Thyroid gland (tissue), 4 donors: Measurements from ENCODE around the gene PLD1. TPM values are rescaled to one million over a fixed set of nuclear protein-coding genes. Genes with fewer than 3 reads are reported as not detected.

ENCODE experiments used
- DNase-seq, 2 donors: peaks; one replicate each; pipeline ENCODE4 v3.0.0-alpha.2; 2019
- H3K27ac ChIP-seq, 3 donors: fragments of 200-600 bp; sonication (generic); 1 replicate in 2 of 3; 2 replicates in 1 of 3; pipeline ENCODE4 v1.5.1; 2016 to 2019; ENCODE audit warnings: mild to moderate bottlenecking in 1 of 3, moderate library complexity in 1 of 3
- H3K27me3 ChIP-seq: fragments of 200-600 bp; sonication (generic); one replicate; pipeline ENCODE4 v1.5.1; 2019
- H3K36me3 ChIP-seq, 2 donors: fragments of 200-600 bp; sonication (generic); one replicate each; pipeline ENCODE4 v1.5.1; 2016 to 2019
- H3K4me1 ChIP-seq, 2 donors: fragments of 200-600 bp; sonication (generic); one replicate each; pipeline ENCODE4 v1.5.1; 2017 to 2019
- H3K4me3 ChIP-seq, 3 donors: fragments of 200-600 bp; sonication (generic); replicated peaks in 1 of 3; 1 replicate in 2 of 3; 2 replicates in 1 of 3; pipeline ENCODE4 v1.5.1; 2016; ENCODE audit warnings: mild to moderate bottlenecking in 1 of 3
- H3K9me3 ChIP-seq: fragments of 200-600 bp; sonication (generic); one replicate; pipeline ENCODE4 v1.5.1; 2017
- CTCF ChIP-seq, 6 experiments: fragments of 200-600 bp in 3 of 6; fragments of 450-650 bp in 3 of 6; sonication (generic) in 3 of 6; IDR thresholded peaks; one replicate each; pipeline ENCODE4 v1.5.1; 2016 to 2019; ENCODE audit warnings: antibody characterized with exemption in 6 of 6, mild to moderate bottlenecking in 2 of 6, inconsistent platforms in 1 of 6, moderate library complexity in 1 of 6
- POLR2A ChIP-seq, 2 donors: fragments of 450-650 bp; IDR thresholded peaks; one replicate each; pipeline ENCODE4 v1.6.1; 2017; ENCODE audit warnings: antibody characterized with exemption in 2 of 2, mild to moderate bottlenecking in 2 of 2, moderate library complexity in 1 of 2
- WGBS, 2 donors: methylation state at CpG; one replicate each; pipeline ENCODE4 v1.1.5; 2017; 5-methylcytosine and 5-hydroxymethylcytosine counted together
- intact Hi-C: fragments of 100-400 bp; cut with DNase I; formaldehyde crosslinking; loops from one replicate; pipeline ENCODE4 v1.15.1; 2023
- total RNA-seq, 4 donors: library from RNA; depleted of rRNA; stranded (reverse); fragments of >200 nt; gene quantifications; one replicate each; pipeline ENCODE4 v1.2.3, GENCODE V29; 2016

PLD1 gene
- total RNA-seq, 4 donors from 2014 or later, result 13.0 to 21.7 (median 19.8) TPM

GRCh38 chr3:171687581-171687980 is 122.7 kb downstream of the PLD1 start:
- no peaks in the 10 kb centered on the region for H3K9me3 ChIP-seq
- H3K27me3 ChIP-seq, result no peaks in the 10 kb centered on the region
- H3K27ac ChIP-seq, result no peak overlapping the region
- no peaks in the 10 kb centered on the region for H3K36me3 ChIP-seq
- intact Hi-C loops, result no loop called here
- peaks cover 0 to 5% of the 10 kb centered on the region in 2 donors for H3K4me1 ChIP-seq
- no peak for TF ChIP-seq CTCF (IDR thresholded peaks at IDR 0.05)
- no peak for TF ChIP-seq POLR2A (IDR thresholded peaks at IDR 0.05)
- no peak for DNase-seq
- H3K4me3 ChIP-seq, result no peak overlapping the region

- H3K9me3 ChIP-seq, result no peaks in the 10 kb centered on the region
- H3K4me1 ChIP-seq, result peaks cover 0 to 5% of the 10 kb centered on the region in 2 donors
- DNase-seq, result no peak
- H3K27ac ChIP-seq, result no peak overlapping the region
- WGBS, 2 donors, result 92 to 93% methylated on average over 5 of the region's 5 CpGs
- no peaks in the 10 kb centered on the region for H3K36me3 ChIP-seq
- H3K4me3 ChIP-seq, result no peak overlapping the region
- no peak for TF ChIP-seq POLR2A (IDR thresholded peaks at IDR 0.05)
- TF ChIP-seq CTCF (IDR thresholded peaks at IDR 0.05), result no peak
- H3K27me3 ChIP-seq, result no peaks in the 10 kb centered on the region
- intact Hi-C loops, result no loop called here
These were observed 123.2 kb downstream of the PLD1 start for GRCh38 chr3:171687064-171687463.

GRCh38 chr3:171685116-171685895 is 125.0 kb downstream of the PLD1 start:
- intact Hi-C loops, result no loop called here
- TF ChIP-seq POLR2A (IDR thresholded peaks at IDR 0.05) (no peak), CTCF (IDR thresholded peaks at IDR 0.05) (no peak)
- no peak overlapping the region for H3K27ac ChIP-seq
- H3K4me1 ChIP-seq, result peaks cover 0 to 5% of the 10 kb centered on the region in 2 donors
- no peaks in the 10 kb centered on the region for H3K9me3 ChIP-seq
- no peak for DNase-seq
- no peaks in the 10 kb centered on the region for H3K36me3 ChIP-seq
- H3K27me3 ChIP-seq, result no peaks in the 10 kb centered on the region
- no peak overlapping the region for H3K4me3 ChIP-seq
- WGBS, 2 donors, result 95% methylated on average over 6 of the region's 6 CpGs

- TF ChIP-seq CTCF (IDR thresholded peaks at IDR 0.05), result no peak
- TF ChIP-seq POLR2A (IDR thresholded peaks at IDR 0.05), result no peak
- H3K36me3 ChIP-seq, result no peaks in the 10 kb centered on the region
- no peaks in the 10 kb centered on the region for H3K27me3 ChIP-seq
- peaks cover 0 to 5% of the 10 kb centered on the region in 2 donors for H3K4me1 ChIP-seq
- no peaks in the 10 kb centered on the region for H3K9me3 ChIP-seq
- DNase-seq, result no peak
- H3K4me3 ChIP-seq, result no peak overlapping the region
- 91 to 95% methylated on average over 2 of the region's 2 CpGs for WGBS, 2 donors
- intact Hi-C loops, result no loop called here
- no peak overlapping the region for H3K27ac ChIP-seq
These were observed 126.1 kb downstream of the PLD1 start for GRCh38 chr3:171684221-171684620.

GRCh38 chr3:171682743-171683142 is 127.5 kb downstream of the PLD1 start:
- Histone ChIP-seq H3K4me3 (no peak overlapping the region), H3K36me3 (no peaks in the 10 kb centered on the region), H3K4me1 (no peaks in the 10 kb centered on the region), H3K27ac (no peak overlapping the region), H3K9me3 (no peaks in the 10 kb centered on the region), H3K27me3 (no peaks in the 10 kb centered on the region)
- DNase-seq, result no peak
- TF ChIP-seq CTCF (IDR thresholded peaks at IDR 0.05) (no peak), POLR2A (IDR thresholded peaks at IDR 0.05) (no peak)
- intact Hi-C loops, result no loop called here
- WGBS, 2 donors, result 83 to 89% methylated on average over 3 of the region's 3 CpGs
